Caco-2 (cell line): ENCODE results near the gene SDS. TPM values are rescaled to one million over a fixed set of nuclear protein-coding genes. Genes with fewer than 3 reads are reported as not detected.

Experiments used
- BruUV-seq: library from RNA; stranded (reverse); fragments of 400-500 nt; replicated peaks from 2 replicates; lab custom pipeline; 2021; lab: Mats Ljungman, UMichigan
- CTCF ChIA-PET: fragments of 300-600 bp; sonication (Branson Sonifier 250); formaldehyde crosslinking; loops from one replicate; lab custom pipeline; 2022; ENCODE audit warnings: antibody characterized with exemption; lab: Charles Lee
- POLR2A ChIA-PET: fragments of 300-600 bp; sonication (Branson Sonifier 250); formaldehyde crosslinking; loops from one replicate; lab custom pipeline; 2022; ENCODE audit warnings: antibody characterized with exemption; lab: Charles Lee
- DNase-seq, 2 experiments: peaks; one replicate each; pipeline versions ENCODE4 v3.0.0 to v3.0.0-alpha.2; 2020 to 2022
- H3K27me3 ChIP-seq: replicated peaks from 2 replicates; pipeline ENCODE4 v1.6.0; 2011; ENCODE audit warnings: low read length; ENCODE audit not compliant: control insufficient read depth, insufficient read depth
- H3K36me3 ChIP-seq: 2 replicates; pipeline ENCODE4 v1.5.1; 2011; ENCODE audit warnings: low read length; ENCODE audit not compliant: control insufficient read depth, insufficient read depth
- H3K4me1 ChIP-seq: fragments of 250-450 bp; sonication (Bioruptor Pico); 2 replicates; pipeline ENCODE4 v1.5.1; 2020; ENCODE audit warnings: mild to moderate bottlenecking
- H3K4me3 ChIP-seq: 2 replicates; pipeline ENCODE4 v1.5.1; 2011; ENCODE audit warnings: low read depth, mild to moderate bottlenecking, control low read depth, low read length
- H3K9me3 ChIP-seq: fragments of 250-450 bp; sonication (Bioruptor Pico); 2 replicates; pipeline ENCODE4 v1.5.1; 2020; ENCODE audit warnings: mild to moderate bottlenecking, moderate library complexity
- H3K27ac Mint-ChIP-seq: one replicate; pipeline ENCODE4 v1.8.0; 2022; ENCODE audit warnings: mixed read lengths; ENCODE audit not compliant: unreplicated experiment
- H3K27me3 Mint-ChIP-seq: one replicate; pipeline ENCODE4 v1.8.0; 2022; ENCODE audit warnings: mixed read lengths; ENCODE audit not compliant: insufficient read depth, unreplicated experiment
- H3K36me3 Mint-ChIP-seq: one replicate; pipeline ENCODE4 v1.8.0; 2022; ENCODE audit warnings: mild to moderate bottlenecking, mixed read lengths; ENCODE audit not compliant: insufficient read depth, unreplicated experiment
- H3K4me1 Mint-ChIP-seq: one replicate; pipeline ENCODE4 v1.8.0; 2022; ENCODE audit warnings: low read depth, mixed read lengths; ENCODE audit not compliant: unreplicated experiment
- H3K4me3 Mint-ChIP-seq: one replicate; pipeline ENCODE4 v1.8.0; 2022; ENCODE audit warnings: mild to moderate bottlenecking, moderate library complexity, mixed read lengths; ENCODE audit not compliant: unreplicated experiment
- H3K9me3 Mint-ChIP-seq: one replicate; pipeline ENCODE4 v1.8.0; 2022; ENCODE audit warnings: mixed read lengths; ENCODE audit not compliant: unreplicated experiment
- intact Hi-C: fragments of 100-400 bp; cut with micrococcal nuclease; formaldehyde crosslinking; loops from one replicate; pipeline ENCODE4 v1.10.0; 2022; ENCODE audit not compliant: unreplicated experiment
- total RNA-seq: library from RNA; stranded (reverse); gene quantifications from 2 replicates; pipeline ENCODE4 v1.2.3, GENCODE V29; 2022
- TF ChIP-seq, protein P1 (sequence below), 2 experiments: fragments of 200-600 bp in 1 of 2; IDR thresholded peaks; 1 replicate in 1 of 2; 2 replicates in 1 of 2; pipeline versions ENCODE4 v1.5.1 to v1.8.0; 2011 to 2022; ENCODE audit warnings: antibody characterized with exemption in 1 of 2, control low read depth in 1 of 2, inconsistent platforms in 1 of 2, low read depth in 1 of 2, low read length in 1 of 2, mild to moderate bottlenecking in 1 of 2, moderate library complexity in 1 of 2; ENCODE audit not compliant: insufficient read depth in 1 of 2, severe bottlenecking in 1 of 2, unreplicated experiment in 1 of 2

SDS gene
- total RNA-seq, 1 experiment from 2014 or later, result not detected

DNA sequence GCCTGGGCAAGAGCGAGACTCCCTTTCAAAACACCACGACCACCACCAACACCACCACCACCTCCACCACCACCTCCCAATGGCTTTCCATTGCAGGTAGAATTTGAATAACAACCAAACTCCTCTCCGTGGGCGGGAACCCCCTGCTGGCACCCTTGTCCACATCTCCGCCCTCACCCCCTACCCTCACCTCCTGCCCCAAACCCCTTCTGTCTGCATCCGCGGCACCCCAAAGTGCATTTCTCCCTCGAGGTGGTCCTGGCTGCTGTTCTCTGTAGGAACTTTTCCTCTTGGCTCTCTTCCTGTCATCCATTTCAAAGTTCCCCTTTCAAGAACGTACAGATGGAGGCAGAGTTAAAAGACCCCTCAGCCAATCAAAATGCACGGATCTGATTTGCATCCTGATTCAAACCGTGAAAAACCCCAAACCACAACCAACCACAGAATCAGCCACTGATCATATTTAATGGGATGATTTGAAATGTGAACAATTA lies 22.3 kb upstream of the SDS start:
- TF ChIP-seq, protein P1, sequence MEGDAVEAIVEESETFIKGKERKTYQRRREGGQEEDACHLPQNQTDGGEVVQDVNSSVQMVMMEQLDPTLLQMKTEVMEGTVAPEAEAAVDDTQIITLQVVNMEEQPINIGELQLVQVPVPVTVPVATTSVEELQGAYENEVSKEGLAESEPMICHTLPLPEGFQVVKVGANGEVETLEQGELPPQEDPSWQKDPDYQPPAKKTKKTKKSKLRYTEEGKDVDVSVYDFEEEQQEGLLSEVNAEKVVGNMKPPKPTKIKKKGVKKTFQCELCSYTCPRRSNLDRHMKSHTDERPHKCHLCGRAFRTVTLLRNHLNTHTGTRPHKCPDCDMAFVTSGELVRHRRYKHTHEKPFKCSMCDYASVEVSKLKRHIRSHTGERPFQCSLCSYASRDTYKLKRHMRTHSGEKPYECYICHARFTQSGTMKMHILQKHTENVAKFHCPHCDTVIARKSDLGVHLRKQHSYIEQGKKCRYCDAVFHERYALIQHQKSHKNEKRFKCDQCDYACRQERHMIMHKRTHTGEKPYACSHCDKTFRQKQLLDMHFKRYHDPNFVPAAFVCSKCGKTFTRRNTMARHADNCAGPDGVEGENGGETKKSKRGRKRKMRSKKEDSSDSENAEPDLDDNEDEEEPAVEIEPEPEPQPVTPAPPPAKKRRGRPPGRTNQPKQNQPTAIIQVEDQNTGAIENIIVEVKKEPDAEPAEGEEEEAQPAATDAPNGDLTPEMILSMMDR (IDR thresholded peaks at IDR 0.05; ENCODE audit: insufficient read depth in 1 of 2, low read depth in 1 of 2, low read length in 1 of 2, severe bottlenecking in 1 of 2, unreplicated experiment in 1 of 2), result no peak
- Mint-ChIP-seq H3K27ac (no peak overlapping the region), H3K4me3 (no peak overlapping the region), H3K9me3 (no peaks in the 10 kb centered on the region), H3K4me1 (peaks cover 7% of the 10 kb centered on the region), H3K36me3 (no peaks in the 10 kb centered on the region), H3K27me3 (peaks cover 3% of the 10 kb centered on the region)
- H3K4me1 ChIP-seq, result 0 out of 2 replicates have a peak, but pooled peaks cover 5% of the 10 kb centered on the region
- no peaks in the 10 kb centered on the region for H3K9me3 ChIP-seq
- DNase-seq, result no peak
- H3K36me3 ChIP-seq, result no peaks in the 10 kb centered on the region
- ChIA-PET POLR2A (no interaction called here), CTCF (interaction anchor here (0.6 to 0.8 kb wide), 4 partner anchors 10 to 425 kb away, joined by 3 to 6 read pairs (median 3); partner anchors contain the start of gene PLBD2)
- intact Hi-C loops, result loop anchor here (5.0 kb wide), 1 partner anchor 229 kb away; no protein-coding TSS in a partner anchor
- BruUV-seq, result no TSS peak
- no peaks in the 10 kb centered on the region for H3K27me3 ChIP-seq
- no peak overlapping the region for H3K4me3 ChIP-seq

DNA sequence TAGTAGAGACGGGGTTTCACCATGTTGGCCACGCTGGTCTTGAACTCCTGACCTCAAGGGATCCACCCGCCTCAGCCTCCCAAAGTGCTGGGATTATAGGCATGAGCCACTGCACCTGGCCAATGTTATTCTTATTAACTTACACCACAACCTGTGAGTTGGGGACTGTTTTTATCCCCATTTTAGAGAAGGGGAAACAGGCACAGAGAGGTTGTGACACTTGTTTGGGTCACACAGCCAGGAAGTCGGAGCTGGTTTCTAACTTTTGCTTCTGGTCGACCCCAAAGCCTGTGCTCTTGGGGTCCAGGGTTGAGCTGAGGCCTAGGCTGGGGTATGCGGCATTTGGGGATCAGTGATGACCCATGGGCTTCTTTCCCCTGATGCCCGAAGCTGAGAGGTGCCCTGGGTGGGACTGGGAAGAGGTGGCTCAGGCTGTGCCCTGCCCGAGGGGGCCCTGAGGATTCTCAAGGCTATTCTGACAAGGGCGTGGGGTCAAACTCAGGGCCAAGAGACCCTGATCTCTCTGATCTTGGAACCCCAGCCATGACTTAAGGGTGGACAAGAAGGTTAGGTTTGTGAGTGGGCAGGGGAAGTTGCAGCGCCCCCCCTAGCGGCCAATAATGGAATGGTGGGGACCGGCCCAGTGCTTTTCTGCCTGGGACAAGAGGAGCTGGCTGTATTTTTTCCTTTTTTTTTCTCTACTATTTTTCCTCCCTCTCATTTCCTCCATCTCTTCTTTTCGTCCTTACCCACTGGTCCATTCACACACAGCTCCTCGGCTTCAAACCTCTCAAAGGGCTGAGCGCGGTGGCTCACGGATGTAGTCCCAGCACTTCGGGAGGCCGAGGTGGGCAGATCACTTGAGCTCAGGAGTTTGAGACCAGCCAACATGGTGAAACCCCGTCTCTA lies 21.5 kb upstream of the SDS start:
- H3K9me3 Mint-ChIP-seq, result no peaks in the 10 kb centered on the region
- Histone ChIP-seq H3K4me1 (peaks cover 9% of the 10 kb centered on the region; the same call in 1 of the 2 replicates), H3K4me3 (no peak overlapping the region), H3K36me3 (no peaks in the 10 kb centered on the region), H3K27me3 (no peaks in the 10 kb centered on the region), H3K9me3 (no peaks in the 10 kb centered on the region)
- H3K36me3 Mint-ChIP-seq, result no peaks in the 10 kb centered on the region
- H3K27me3 Mint-ChIP-seq, result peaks cover 3% of the 10 kb centered on the region
- H3K4me1 Mint-ChIP-seq, result peaks cover 7% of the 10 kb centered on the region
- no peak overlapping the region for H3K27ac Mint-ChIP-seq
- BruUV-seq, result no TSS peak
- ChIA-PET POLR2A (no interaction called here), CTCF (interaction anchor here (0.6 to 0.8 kb wide), 6 partner anchors 11 to 426 kb away, joined by 3 to 12 read pairs (median 3); partner anchors contain the start of gene PLBD2)
- DNase-seq, result peak; percentile 52 to 66
- intact Hi-C loops, result loop anchor here (5.0 kb wide), 1 partner anchor 228 kb away; no protein-coding TSS in a partner anchor
- TF ChIP-seq, protein P1 (IDR thresholded peaks at IDR 0.05; ENCODE audit: insufficient read depth in 1 of 2, low read depth in 1 of 2, low read length in 1 of 2, severe bottlenecking in 1 of 2, unreplicated experiment in 1 of 2), result peak; percentile 70 to 76
- H3K4me3 Mint-ChIP-seq, result no peak overlapping the region

DNA sequence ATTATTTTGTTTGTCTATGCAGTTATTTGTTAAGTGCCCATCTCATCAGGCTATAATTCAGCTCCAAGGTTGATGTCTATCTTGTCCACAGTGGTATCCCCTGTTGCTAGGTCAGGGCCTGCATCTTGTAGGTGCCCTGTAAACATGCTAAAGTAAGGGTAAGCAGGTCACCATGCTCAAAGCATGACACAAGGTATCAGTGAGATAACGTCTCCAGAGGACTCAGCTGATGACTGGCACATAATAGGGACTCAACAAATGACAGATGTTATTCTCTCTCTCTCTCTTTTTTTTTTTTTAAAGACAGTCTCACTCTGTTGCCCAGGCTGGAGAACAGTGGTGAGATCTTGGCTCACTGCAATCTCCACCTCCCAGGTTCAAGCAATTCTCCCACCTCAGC lies 20.8 kb upstream of the SDS start:
- Histone ChIP-seq H3K36me3 (no peaks in the 10 kb centered on the region), H3K4me3 (no peak overlapping the region), H3K9me3 (no peaks in the 10 kb centered on the region), H3K27me3 (no peaks in the 10 kb centered on the region), H3K4me1 (peaks cover 9% of the 10 kb centered on the region; the same call in 1 of the 2 replicates)
- Mint-ChIP-seq H3K9me3 (no peaks in the 10 kb centered on the region), H3K27ac (no peak overlapping the region), H3K36me3 (no peaks in the 10 kb centered on the region), H3K27me3 (no peaks in the 10 kb centered on the region), H3K4me1 (peaks cover 7% of the 10 kb centered on the region), H3K4me3 (no peak overlapping the region)
- BruUV-seq, result no TSS peak
- ChIA-PET POLR2A (no interaction called here), CTCF (interaction anchor here (0.6 kb wide), 1 partner anchor 284 kb away, joined by 12 read pairs; no protein-coding TSS in a partner anchor)
- intact Hi-C loops, result no loop called here
- TF ChIP-seq, protein P1 (IDR thresholded peaks at IDR 0.05; ENCODE audit: insufficient read depth in 1 of 2, low read depth in 1 of 2, low read length in 1 of 2, severe bottlenecking in 1 of 2, unreplicated experiment in 1 of 2), result no peak
- DNase-seq, result no peak
